Stromal cell of bone marrow (primary cell): ENCODE data around the gene STK10.
"Not testable (repeated sequence)": the region's sequence is repeated elsewhere in the genome, so short reads cannot be mapped to it uniquely, and the experiment has no call there.

Experiments
- DNase-seq: peaks from one replicate; pipeline ENCODE4 v3.0.0-alpha.2; 2012; ENCODE audit warnings: low read depth

Gene STK10

DNA sequence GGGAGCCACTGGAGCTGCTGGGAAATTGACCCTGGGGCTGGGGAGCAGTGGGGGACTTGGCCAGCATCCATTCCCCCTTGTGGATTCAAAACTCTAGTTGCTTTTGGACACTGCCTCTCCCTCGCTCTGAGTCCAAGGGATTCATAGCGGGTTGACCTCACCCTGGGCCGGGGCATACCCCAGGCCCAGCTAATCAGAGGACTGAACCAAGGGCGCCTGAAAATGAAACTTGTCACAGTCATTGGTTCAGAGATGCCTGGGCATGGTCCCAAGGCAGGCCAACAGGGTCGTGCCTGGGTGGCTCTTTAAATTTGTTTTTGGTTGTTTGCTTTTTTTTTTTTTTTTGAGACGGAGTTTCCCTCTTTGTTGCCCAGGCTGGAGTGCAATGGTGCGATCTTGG is 22.6 kb downstream of the STK10 start:
- no peak for DNase-seq

DNA sequence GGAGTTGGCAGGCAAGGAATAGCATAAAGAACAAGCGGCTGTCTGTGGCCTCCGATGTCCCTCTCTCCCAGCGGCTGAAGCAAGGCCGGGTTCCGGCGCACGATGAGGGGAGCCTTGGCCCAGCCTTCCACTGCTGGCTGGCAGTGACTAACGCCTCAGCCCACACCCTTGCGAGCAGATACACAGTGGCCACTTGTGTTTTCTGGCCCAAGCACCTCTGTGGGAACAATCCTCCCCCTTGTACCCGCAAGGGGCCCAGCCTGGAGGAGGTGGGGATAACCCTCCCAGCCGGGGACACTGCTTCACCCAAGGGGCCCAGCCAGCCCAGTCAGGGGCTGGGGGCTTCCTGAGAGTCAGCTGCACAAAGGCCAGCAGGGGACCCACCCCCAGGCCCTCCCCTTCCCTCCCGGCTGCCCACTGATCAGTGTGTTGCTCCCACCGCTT is 23.2 kb downstream of the STK10 start:
- no peak for DNase-seq

DNA sequence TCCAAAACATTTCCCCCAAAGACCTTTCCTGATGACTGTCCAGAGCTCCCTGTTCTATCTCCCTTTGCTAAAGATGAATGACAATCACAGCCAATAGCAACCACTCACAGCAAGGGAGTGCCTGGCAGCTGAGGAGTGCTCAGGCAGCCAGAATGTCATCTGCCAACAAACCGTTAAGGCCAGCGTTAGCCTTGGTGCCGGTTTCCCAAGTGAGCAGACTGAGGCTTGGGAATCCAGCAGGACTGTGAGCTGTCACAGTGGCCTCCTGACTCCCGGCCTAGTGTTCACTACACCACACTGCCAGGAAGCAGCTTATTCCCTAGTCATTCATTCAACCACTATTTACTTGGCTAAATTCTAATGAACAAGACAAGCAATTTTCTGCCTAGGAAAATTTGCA is 24.7 kb downstream of the STK10 start:
- DNase-seq, result no peak

DNA sequence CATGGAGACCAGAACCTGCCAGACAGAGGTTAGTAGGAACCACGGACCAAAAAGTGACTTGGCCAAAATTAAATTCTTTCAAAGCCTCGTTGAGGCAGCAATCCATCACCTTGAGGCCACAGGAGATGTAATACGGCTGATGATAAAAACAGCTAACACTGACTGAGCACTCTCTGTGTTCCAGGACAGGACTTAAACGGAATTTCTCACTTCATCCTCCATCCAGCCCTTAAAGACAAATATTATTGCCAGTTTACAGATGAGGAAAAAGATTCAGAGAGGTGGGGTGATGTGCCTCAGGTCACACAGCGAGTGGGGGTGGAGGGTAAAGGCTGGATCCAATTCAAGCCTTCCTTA is 25.1 kb downstream of the STK10 start:
- no peak for DNase-seq

DNA sequence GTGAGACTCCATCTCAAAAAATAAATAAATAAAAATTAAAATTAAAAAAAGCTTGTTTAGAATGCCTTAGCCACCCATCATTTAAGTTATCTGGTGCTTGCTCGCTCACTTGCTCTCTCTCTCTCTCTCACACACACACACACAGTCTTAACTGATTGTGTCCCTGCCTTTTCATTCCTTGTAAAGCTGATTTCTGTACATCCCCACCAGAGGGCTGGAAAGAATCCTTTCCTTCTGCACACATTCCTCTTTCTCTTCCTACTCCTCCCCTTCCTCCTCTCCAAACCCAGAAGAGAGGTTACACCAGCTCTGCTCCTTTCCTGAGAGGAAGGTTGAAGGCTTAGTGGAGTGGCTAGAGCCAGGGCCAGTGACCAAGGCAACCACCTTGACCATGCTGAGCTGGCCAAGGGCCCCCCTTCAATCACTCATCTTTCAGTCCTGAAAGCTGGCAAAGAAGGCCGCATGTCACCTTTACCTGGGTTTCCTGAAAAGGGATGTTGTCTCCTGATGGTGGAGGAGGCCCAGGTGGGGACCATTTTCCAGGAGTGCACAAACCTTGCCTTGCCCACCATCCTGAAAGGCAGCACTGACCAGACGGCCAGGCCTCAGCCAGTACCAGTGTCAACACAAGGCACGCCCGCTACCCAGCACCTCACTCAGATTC is 25.6 kb downstream of the STK10 start:
- DNase-seq, result no peak

DNA sequence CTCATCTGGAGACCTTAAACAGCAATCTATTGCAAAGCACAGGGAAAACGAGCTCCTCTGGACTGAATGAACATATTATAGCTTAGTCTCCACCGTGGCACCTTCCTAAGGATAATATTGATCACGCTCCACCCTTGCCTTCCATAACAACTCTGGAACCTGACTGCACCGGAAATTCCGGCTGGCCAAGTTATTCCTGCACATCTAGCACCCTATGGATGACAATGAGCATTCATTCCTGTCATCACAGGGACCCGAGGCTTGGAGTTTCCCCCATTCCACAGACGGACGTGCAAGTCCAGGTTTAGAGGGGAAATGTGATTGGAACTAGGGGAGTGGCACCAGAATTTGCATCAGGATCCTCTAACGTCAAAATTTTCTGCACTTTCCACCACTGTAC is 27.5 kb downstream of the STK10 start:
- no peak for DNase-seq

DNA sequence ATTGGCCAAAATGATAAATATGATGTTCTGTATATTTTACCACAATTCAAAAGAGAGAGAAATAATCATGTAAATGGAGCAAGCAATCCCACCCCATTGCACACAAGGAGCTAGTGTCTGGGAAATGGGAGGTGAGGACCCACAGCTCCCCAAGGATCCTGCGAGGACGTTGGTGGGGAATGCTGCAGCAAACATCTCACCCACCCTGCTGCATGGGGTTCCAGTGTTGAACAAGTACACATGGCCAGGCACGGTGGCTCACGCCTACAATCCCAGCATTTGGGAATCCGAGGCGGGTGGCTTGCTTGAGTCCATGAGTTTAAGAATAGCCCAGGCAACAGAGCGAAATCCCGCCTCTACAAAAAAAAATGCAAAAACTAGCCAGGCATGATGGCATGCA is 29.0 kb downstream of the STK10 start:
- DNase-seq, result no peak

DNA sequence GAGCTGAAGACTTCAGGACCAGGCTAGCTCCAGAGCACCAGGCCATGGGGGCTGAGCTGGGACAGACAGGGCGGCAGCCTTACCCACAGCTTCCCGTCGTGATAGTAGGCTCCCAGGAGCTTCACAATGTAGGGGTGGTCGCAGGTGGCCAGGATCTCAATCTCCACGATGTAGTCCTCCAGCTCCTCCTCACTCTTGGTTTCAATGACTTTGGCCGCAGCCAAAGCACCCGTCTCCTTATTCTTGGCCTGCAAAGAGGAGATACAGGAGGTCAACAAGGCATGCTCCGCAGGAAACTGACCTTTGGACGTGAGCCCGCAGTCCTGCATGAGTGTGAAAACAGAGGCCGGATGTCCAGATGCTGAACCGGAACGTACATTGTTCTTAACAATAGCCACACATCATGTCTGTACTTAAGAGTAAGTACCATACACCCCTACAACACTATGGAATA is 31.5 kb downstream of the STK10 start:
- no peak for DNase-seq

DNA sequence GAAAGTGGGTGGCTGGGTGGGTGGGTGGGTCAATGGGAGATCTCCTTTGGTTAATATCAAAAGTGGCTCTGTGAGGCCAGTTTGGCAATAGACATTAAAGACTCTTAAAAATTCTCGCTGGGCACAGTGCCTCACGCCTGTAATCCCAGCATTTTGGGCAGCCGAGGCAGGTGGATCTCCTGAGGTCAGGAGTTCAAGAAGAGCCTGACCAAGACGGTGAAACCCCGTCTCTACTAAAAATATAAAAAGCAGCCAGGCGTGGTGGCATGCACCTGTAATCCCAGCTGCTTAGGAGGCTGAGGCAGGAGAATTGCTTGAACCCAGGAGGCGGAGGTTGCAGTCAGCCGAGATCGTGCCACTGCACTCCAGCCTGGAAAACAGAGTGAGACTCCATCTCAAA is 32.9 kb downstream of the STK10 start:
- DNase-seq, result not testable (repeated sequence)

DNA sequence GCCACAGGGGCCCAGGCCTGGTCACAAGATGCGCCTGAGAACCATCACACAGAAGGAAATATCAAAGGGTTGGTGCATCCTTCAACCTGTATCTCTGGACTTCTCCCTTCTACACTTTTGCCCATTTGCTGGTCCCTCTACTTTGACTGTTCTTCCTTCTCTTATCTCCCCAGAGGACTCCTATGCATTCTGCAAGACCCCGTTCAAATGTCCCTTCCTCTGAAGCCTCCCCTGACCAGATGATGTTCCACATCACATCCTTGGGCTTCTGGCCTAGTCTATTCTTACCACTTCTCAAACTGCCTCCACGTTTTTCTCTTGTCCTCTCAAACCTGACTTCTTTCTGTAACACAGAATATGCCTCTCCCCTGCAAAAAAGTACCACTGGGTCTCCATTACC is 34.3 kb downstream of the STK10 start:
- no peak for DNase-seq

DNA sequence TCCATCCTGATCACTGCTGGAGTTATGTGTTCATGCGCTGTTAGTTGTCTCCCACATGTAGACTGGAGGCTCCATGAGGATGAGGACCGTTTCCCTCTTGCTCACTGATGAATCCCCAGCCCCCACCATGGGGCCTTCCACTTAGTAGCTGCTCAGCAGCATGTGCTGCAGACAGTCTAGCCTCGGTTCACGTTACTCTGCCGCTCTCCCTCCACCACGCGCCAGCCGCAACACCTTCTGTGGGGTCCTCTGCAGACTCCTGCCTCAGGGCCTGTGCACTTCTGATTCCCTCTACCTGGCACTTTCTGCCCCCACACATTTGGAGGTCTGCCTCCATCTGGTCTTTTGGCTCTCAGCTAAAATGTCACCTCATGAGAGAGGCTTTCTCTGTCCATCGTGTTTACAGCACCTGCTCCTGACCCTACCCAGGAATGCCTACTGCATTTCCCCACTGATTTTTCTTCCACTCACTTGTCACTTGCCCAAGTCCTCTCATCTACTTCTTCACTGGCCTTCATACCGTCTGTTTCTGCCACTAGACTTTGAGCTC is 36.3 kb downstream of the STK10 start:
- DNase-seq, result no peak

DNA sequence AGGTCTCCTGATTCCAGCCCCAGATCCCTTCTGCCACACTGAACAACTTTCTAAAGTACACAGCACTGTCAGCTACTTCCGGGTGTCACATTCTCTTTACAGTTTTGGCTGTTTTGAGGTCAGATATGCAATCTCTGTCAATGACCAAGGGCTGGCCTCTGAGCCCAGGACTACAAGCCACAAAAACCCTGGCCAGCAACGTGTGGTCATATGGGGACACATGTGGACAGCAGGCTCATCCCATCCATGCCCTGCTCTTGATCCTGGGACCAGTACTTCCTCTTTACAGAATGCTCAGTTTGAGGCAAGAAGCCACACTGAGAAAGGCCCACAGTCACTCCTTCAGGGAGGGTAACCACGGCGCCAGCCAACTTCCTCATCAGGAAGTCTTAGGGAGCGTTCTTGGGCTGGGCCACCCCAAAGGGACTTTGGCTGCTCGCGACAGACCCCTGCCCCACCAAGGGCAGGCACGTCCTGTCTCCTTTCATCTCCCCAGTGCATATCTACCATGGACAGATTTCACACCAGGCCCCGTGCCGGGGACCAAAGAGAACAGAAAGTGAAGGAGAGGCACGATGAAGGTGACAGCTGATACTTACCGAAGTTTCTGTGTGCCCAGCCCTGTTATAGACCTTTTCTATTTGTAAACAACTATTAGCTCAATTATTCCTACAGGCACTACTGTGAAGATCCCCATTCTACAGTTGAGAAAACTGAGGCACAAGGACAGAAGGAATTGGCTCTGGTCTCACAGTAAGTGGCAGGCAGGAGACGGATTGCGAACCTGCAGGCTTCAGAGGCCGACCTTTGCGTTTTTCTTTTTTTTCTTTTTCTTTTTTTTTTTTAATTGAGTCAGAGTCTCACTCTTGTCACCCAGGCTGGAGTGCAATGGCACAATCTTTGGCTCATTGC is 37.3 kb downstream of the STK10 start:
- no peak for DNase-seq

DNA sequence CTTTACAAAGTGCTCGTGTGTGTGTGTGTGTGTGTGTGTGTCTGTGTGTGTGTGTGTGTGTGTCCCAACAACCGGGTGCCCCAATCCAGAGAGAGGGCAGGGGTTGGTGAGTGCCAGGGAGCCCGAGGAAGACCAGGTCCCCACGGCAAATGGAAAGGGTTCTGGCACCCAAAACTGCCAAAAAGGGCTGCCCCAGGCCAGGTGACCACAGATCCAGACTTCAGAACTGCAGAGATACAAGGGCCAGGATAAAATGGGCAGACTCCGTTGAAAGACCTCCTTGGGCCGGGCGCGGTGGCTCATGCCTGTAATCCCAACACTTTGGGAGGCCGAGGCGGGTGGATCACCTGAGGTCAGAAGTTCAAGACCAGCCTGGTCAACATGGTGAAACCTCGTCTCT is 38.5 kb downstream of the STK10 start:
- not testable (repeated sequence) for DNase-seq

DNA sequence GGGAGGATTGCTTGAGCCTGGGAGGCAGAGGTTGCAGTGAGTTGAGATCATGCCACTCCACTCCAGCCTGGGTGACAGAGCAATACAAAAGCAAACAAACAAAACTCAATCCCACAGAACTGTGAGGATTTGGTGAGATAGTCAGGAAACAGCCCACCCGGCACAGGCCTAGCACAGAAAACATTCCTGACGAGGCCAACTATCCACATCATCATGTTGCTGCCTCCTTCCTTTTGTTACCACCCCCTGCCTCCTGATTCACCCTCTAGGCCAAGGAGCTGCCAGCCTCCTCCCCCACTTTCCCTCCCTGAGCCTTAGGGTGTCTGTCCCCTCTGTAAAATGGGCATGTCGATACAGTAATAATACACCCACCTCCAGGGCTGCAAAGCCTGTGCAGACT is 39.0 kb downstream of the STK10 start:
- no peak for DNase-seq

DNA sequence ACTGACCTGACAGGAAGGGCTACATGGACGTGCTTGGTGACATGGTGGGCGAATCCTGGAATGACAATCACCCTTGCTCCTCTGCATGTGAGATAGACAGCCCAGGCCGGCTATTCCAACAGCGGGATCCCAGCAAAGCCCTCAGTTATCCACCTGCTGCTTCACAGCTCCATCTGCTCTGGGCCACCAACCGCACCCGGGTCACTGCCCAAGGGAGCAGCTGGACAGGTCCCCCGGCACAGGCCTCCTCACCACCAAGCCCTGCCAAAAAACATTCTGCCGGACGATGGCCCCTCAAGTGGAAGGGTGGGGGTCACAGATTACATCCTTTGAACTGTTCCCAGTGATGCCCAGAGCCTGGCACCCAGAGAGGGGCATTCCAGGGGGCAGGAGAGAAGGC is 39.6 kb downstream of the STK10 start:
- no peak for DNase-seq

DNA sequence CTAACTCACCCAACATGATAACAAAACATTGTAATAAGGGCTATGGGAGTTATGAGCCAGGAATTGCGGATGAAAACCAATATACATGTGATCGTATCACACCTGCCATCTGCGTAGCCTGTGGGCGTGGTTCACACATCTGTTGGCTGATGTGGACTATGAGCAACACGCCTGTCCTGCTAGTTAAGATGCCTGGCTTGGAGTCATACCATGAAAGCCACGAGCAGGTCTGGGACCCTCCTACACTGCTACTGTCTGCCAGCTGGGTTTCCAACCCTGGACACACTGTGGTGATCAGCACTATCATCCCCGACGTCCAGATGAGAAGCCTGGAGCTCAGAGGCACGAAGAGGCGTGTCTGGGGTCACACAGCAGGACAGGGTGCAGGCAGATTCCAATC is 40.2 kb downstream of the STK10 start:
- no peak for DNase-seq

DNA sequence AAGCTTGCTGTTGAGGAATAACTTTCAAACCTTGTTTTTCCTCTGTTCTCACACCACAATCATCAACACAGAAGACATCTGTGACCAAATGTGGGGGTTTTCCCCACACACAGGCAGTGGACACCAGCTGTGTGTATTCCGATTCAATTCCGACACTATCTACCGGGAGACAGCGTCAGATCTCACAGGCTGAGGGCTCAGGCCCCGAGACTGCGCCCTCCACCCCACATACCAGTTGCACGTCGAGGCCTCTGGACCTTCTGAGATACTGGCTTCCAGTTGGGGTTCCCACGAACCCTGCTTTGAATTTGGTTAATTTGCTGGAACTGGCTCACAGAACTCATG is 41.3 kb downstream of the STK10 start:
- DNase-seq, result no peak

DNA sequence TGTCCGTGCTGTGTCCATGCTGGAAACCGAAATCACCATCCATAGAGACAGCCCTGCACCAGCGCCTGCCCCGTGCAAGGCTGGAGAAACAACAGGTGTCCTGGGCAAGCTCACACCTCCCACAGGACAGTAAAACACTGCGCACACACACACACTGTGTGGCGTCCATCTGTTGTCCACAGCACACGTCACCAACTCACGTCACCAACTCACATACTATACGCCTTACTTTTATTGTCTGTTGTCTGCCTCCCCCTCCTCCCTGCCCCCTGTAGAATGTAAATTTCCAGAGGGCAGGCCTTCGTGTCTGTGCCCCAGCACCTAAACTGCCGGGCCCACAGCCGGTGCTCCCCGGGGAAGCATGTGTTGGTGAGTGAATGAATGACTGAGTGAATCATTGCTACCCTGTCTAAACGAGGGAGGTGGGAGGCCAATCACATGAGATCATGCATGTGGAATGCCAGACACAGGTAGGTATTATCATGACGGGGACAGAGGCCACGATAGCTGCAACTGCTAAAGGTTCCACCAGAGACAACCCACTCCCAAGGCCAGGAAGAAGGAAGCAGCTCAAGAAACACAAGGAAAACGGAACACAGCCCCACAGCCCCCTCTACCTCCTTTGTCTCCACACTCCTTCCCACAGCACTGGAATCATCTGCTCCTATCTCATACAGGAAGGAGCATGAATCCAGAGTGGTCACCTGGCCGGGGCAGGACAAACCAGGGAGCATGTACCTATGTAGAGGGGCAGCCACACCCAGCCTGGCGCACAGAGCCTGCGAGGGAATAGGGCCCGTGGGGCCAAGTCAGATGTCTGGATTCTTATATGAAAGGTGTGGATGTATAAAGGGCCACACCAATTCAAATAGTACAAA is 41.9 kb downstream of the STK10 start:
- no peak for DNase-seq

DNA sequence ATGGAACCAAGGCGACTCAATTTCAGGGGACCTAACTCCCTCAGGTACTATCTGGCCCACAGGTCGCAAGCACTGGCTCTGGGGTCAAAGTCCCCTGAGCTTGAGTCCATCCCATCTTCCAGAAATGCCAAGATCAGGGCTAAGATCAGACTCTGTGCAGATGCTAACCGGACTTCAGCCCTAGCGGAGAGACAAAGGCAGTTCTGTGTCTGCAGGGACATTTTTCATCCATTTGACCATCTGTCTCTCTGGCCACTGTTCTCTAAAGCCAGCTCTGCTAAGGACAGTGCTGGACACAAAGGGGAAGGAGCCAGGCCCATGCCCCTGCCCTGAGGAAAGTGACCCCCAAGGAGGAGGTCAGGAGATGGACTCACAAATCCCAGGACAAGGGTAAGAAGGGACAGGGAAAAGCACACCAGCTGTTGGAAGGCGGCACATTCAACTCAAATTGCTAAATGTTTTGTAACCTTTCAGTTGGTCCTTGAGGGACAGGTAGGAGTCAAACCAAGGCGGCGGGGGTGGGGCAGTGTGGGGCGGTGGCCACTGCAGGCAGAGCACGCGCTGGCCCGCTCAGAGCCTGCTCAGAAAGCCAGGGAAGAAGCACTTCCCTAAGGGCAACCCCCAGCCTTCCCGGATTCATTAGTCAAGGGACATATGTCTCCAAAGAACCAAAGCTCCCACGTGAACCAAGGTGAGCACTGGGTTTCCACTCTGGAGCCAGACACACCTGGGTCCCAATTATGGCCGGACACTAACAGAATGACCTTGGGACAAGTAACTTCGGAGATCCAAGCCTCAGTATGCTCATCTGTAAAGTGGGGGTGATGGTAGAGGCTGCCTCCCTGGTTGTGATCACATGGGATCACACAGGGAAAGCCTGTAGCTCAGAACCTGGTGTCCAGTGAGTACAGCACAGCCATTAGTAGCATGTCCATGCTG is 42.8 kb downstream of the STK10 start:
- no peak for DNase-seq

DNA sequence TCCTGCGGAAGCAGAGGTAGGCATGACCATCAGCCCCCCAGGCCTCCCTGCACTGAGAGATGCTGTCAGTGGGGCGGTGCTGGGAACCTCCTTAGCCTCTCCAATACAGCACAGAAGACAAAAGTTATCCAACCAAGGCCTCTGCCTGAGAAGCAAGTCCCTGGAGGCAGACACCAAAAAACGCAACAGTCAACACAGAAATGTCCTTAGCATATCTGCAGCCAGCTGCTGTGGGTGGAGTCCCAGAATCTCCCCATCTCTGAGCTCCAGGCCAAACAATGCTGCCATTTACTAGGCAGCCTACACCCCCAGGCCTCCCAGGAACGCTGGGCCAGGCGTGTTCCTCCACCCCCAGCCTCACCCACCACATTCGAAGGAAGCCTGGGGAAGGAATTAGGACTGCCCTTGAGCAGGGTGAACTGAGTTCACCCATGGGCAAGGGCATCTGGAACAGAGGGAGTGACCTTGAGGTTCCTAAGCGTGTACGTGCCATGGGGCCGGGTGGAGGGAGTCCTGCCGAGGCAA is 43.7 kb downstream of the STK10 start:
- no peak for DNase-seq

DNA sequence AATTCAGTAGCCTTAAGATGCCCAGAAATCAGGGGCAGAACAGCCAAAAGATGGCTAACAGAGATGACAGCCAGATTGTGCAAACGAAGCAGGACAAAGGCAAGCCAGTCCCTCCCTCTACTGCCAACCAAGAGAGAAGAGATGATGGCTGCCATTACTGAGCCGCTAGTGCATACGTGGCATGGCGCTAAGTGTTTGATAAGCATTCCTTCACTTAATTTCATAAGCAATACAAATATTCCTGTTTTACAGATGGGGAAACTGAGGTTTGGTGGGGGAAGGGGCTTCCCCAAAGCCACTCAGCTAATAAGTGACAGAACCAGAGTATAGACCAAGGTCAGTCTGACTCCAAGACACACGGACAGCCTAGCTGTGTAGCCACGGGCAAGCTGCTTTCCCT is 44.1 kb downstream of the STK10 start:
- no peak for DNase-seq
